DMS79 (cell line): ENCODE data around the gene PRB3.

Source experiments
- DNase-seq: peaks from one replicate; lab custom pipeline; 2025; lab: John Stamatoyannopoulos, UW

Gene PRB3

GRCh38 chr12:11269607-11270006, at the start of gene PRB3:
PRB3 (minus strand) TSS chr12:11269707; CDS start chr12:11269669, 38 bp downstream.
- no peak for DNase-seq

- DNase-seq: no peak
Measured at GRCh38 chr12:11310336-11310735, 40.8 kb upstream of the PRB3 start, which contains the start of gene PRB4. PRB4 (minus strand) TSS chr12:11310436; CDS start chr12:11310398, 38 bp downstream.

GRCh38 chr12:11307143-11307542, 37.6 kb upstream of the PRB3 start:
- DNase-seq: no peak

- DNase-seq: no peak
Measured at GRCh38 chr12:11273449-11273848, 3.9 kb upstream of the PRB3 start.

- no peak for DNase-seq
Measured at GRCh38 chr12:11264501-11264900, 5.0 kb downstream of the PRB3 start.

GRCh38 chr12:11246489-11246888, 23.0 kb downstream of the PRB3 start:
- no peak for DNase-seq

- no peak for DNase-seq
Measured at GRCh38 chr12:11242656-11243055, 26.9 kb downstream of the PRB3 start.

- DNase-seq: no peak
Measured at GRCh38 chr12:11240348-11240930, 29.1 kb downstream of the PRB3 start.

GRCh38 chr12:11238275-11238674, 31.2 kb downstream of the PRB3 start:
- DNase-seq: no peak

- DNase-seq: no peak
Measured at GRCh38 chr12:11233532-11233931, 36.0 kb downstream of the PRB3 start.

GRCh38 chr12:11228296-11228879, 41.1 kb downstream of the PRB3 start:
- no peak for DNase-seq

GRCh38 chr12:11227373-11227772, 42.1 kb downstream of the PRB3 start:
- no peak for DNase-seq
